Glutamatergic neuron (in vitro differentiated cells): ENCODE data around the gene ARFIP1. TPM values are rescaled to one million over a fixed set of nuclear protein-coding genes. Genes with fewer than 3 reads are reported as not detected.
A peak's percentile ranks its signal among the peaks of the same experiment; 100 is the strongest.

Experiments
- DNase-seq: peaks from one replicate; pipeline ENCODE4 v3.0.0; 2022
- H3K27ac Mint-ChIP-seq: one replicate; pipeline ENCODE4 v1.8.0; 2020; ENCODE audit warnings: mild to moderate bottlenecking, mixed read lengths, inconsistent platforms; ENCODE audit not compliant: unreplicated experiment
- H3K27me3 Mint-ChIP-seq: one replicate; pipeline ENCODE4 v1.8.0; 2020; ENCODE audit warnings: mild to moderate bottlenecking, moderate library complexity, mixed read lengths, inconsistent platforms; ENCODE audit not compliant: unreplicated experiment
- H3K36me3 Mint-ChIP-seq: one replicate; pipeline ENCODE4 v1.8.0; 2020; ENCODE audit warnings: mild to moderate bottlenecking, mixed read lengths, inconsistent platforms; ENCODE audit not compliant: unreplicated experiment
- H3K4me1 Mint-ChIP-seq: one replicate; pipeline ENCODE4 v1.8.0; 2020; ENCODE audit warnings: mild to moderate bottlenecking, low read depth, mixed read lengths, inconsistent platforms; ENCODE audit not compliant: unreplicated experiment
- H3K4me3 Mint-ChIP-seq: one replicate; pipeline ENCODE4 v1.8.0; 2020; ENCODE audit warnings: mild to moderate bottlenecking, mixed read lengths, inconsistent platforms; ENCODE audit not compliant: unreplicated experiment
- H3K9me3 Mint-ChIP-seq: one replicate; pipeline ENCODE4 v1.8.0; 2020; ENCODE audit warnings: mild to moderate bottlenecking, moderate library complexity, mixed read lengths, inconsistent platforms; ENCODE audit not compliant: unreplicated experiment
- total RNA-seq: library from RNA; stranded (reverse); fragmentation: NEBNext Ultra II Directional; extraction: Animal tissue kit (Norgen Biotek cat#: 25700); gene quantifications from one replicate; pipeline ENCODE4 v1.2.1, GENCODE V29; 2021; ENCODE audit not compliant: unreplicated experiment
- TF ChIP-seq, protein P1 (sequence below): fragments of 200-600 bp; sonication (generic); IDR thresholded peaks from one replicate; pipeline ENCODE4 v1.5.0; 2021; ENCODE audit not compliant: partially characterized antibody, unreplicated experiment

Gene ARFIP1
- total RNA-seq, 1 donor from 2014 or later: 22.2 TPM

DNA sequence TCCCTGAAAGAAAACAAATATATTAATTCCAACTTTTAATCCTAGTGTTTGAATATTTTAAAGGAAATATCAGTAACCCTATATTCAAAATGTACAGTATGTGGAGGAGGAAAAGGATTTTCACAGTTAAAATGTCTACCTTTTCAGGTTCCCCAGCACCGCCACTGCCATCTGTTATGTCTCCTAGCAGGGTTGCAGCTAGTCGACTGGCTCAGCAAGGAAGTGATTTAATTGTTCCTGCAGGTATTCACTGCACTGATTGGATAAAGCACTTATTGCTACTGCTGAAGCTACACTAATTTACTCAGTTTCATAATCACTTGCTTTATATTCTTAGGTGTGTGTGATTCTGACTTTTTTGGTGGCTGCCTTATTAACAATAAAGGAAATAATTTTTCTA lies 90.9 kb downstream of the ARFIP1 start:
- TF ChIP-seq, protein P1, sequence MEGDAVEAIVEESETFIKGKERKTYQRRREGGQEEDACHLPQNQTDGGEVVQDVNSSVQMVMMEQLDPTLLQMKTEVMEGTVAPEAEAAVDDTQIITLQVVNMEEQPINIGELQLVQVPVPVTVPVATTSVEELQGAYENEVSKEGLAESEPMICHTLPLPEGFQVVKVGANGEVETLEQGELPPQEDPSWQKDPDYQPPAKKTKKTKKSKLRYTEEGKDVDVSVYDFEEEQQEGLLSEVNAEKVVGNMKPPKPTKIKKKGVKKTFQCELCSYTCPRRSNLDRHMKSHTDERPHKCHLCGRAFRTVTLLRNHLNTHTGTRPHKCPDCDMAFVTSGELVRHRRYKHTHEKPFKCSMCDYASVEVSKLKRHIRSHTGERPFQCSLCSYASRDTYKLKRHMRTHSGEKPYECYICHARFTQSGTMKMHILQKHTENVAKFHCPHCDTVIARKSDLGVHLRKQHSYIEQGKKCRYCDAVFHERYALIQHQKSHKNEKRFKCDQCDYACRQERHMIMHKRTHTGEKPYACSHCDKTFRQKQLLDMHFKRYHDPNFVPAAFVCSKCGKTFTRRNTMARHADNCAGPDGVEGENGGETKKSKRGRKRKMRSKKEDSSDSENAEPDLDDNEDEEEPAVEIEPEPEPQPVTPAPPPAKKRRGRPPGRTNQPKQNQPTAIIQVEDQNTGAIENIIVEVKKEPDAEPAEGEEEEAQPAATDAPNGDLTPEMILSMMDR: no peak
- H3K9me3 Mint-ChIP-seq: peaks cover 1% of the 10 kb centered on the region
- peaks cover 4% of the 10 kb centered on the region for H3K36me3 Mint-ChIP-seq
- H3K4me3 Mint-ChIP-seq: no peak overlapping the region
- DNase-seq: no peak
- H3K27me3 Mint-ChIP-seq: no peaks in the 10 kb centered on the region
- H3K4me1 Mint-ChIP-seq: peaks cover 2% of the 10 kb centered on the region
- H3K27ac Mint-ChIP-seq: peak overlapping the region; percentile 28

DNA sequence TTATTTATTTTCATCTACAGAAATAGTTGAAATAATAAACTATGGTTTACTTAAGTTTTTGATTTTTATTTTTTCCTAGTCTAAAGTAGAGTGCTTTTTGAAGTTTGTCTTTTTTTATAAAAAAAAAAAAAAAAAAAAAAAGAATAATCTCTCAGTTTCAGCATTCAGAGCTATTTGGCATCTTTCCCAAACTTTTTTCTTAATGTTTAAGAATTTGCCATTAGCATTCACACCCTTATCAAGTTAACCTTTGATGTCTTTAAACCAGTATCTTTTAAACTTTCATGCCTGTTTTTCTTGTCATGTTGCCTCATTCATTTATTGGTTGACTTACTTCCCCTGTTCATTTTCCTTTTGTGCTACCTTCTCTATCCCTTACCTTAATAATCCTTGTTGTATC lies 95.5 kb downstream of the ARFIP1 start:
- TF ChIP-seq, protein P1: no peak
- peaks cover 5% of the 10 kb centered on the region for H3K9me3 Mint-ChIP-seq
- no peak overlapping the region for H3K27ac Mint-ChIP-seq
- peaks cover 28% of the 10 kb centered on the region for H3K36me3 Mint-ChIP-seq
- no peak for DNase-seq
- H3K27me3 Mint-ChIP-seq: peaks cover 2% of the 10 kb centered on the region
- H3K4me3 Mint-ChIP-seq: no peak overlapping the region
- H3K4me1 Mint-ChIP-seq: no peaks in the 10 kb centered on the region

DNA sequence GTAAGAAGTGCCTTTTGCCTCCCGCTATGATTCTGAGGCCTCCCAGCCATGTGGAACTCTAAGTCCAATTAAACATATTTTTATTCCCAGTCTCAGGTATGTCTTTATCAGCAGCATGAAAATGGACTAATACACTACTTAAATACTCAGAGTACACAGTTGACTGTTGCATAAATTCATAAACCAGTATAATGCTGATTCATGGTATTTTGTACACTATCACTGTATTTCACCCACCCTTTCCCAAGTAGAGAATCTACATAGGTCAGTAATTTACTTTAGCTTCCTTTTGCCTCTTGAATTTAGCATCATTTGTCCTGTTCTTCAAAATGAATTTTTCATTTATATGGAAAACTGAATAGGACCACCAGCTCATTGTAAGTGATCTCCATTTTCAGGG lies 98.1 kb downstream of the ARFIP1 start:
- Mint-ChIP-seq H3K36me3 (peaks cover 28% of the 10 kb centered on the region), H3K4me1 (no peaks in the 10 kb centered on the region)

DNA sequence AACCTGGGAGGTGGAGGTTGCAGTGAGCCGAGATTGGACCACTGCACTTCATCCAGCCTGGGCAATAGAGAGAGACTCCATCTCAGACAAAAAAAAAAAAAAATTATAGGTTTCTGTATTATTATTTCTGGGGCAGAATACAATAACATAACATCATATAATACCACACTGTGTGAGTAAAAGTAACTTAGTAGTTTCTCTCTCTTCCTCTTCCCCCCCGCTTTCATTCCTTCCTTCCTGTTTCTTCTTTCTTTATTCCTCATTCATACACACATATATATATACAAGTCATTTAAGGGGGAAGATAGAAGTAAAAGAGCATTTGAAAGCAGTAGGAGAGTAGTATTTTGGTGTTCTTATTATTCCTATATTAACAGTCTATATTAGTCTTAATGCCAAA lies 100.5 kb downstream of the ARFIP1 start:
- Mint-ChIP-seq H3K4me3 (no peak overlapping the region), H3K27ac (no peak overlapping the region), H3K4me1 (no peaks in the 10 kb centered on the region), H3K9me3 (peaks cover 4% of the 10 kb centered on the region), H3K27me3 (peaks cover 2% of the 10 kb centered on the region), H3K36me3 (peaks cover 28% of the 10 kb centered on the region)
- no peak for DNase-seq
- TF ChIP-seq, protein P1: no peak

More for the DNA sequence above, 98.1 kb downstream of the ARFIP1 start:
- Mint-ChIP-seq H3K27me3 (peaks cover 2% of the 10 kb centered on the region), H3K9me3 (peaks cover 4% of the 10 kb centered on the region), H3K27ac (no peak overlapping the region), H3K4me3 (no peak overlapping the region)
- no peak for DNase-seq
- TF ChIP-seq, protein P1: no peak

DNA sequence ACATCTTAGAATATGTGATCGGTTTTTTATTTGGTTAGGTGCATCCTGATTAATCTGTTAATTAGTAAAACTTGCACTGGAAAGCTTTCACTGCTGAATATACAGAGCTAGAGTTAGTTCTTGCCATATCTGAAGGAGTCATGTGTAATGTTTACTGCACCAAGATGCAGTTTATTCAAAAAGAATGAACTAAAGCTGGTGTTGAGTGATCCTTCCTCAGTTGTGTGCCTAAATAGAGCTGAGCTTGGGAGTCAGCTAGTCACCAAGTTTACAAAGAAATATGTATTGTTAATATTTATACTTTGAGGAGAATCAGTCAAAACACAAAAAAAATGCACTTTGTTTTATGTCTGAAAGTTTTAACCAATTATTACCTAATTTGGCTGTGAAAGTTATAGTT lies 102.2 kb downstream of the ARFIP1 start:
- Mint-ChIP-seq H3K36me3 (peaks cover 10% of the 10 kb centered on the region), H3K9me3 (peaks cover 2% of the 10 kb centered on the region), H3K27me3 (peaks cover 2% of the 10 kb centered on the region), H3K4me1 (no peaks in the 10 kb centered on the region), H3K27ac (no peak overlapping the region), H3K4me3 (no peak overlapping the region)
- TF ChIP-seq, protein P1: no peak
- no peak for DNase-seq
